A549 treated with Hydrocortisone at 1 μM for 4 hours (cell line): ENCODE results near the gene PLXDC1. TPM values are rescaled to one million over a fixed set of nuclear protein-coding genes. Genes with fewer than 3 reads are reported as not detected.

Source experiments
- total RNA-seq: library from RNA; stranded (reverse); fragments of 200-300 nt; extraction: Qiagen RNA extraction; gene quantifications from 5 replicates; pipeline ENCODE4 v1.2.3, GENCODE V29; 2022

The PLXDC1 gene
- total RNA-seq, result 0.02 to 0.33 TPM (median 0.14 TPM) in 5 replicates

GRCh38 chr17:39151150-39151942, at the start of gene PLXDC1:
Gene PLXDC1 (minus strand): TSS chr17:39151637. CDS start chr17:39151437, 200 bp downstream.

GRCh38 chr17:39200070-39200879, 48.8 kb upstream of the PLXDC1 start, which contains the start of gene RPL19:
Gene RPL19 (plus strand): TSS chr17:39200283. CDS start chr17:39200345, 62 bp downstream.

GRCh38 chr17:39197380-39198185, 46.1 kb upstream of the PLXDC1 start, which contains the start of gene CACNB1:
Gene CACNB1 (minus strand): TSS chr17:39197669. CDS start chr17:39197495, 174 bp downstream.

GRCh38 chr17:39165841-39166349, 14.5 kb upstream of the PLXDC1 start, which contains the start of gene ARL5C:
Gene ARL5C (minus strand): TSS chr17:39166161. CDS start chr17:39165760, 401 bp downstream.

Other genes starting within 250 kb of the PLXDC1 start
- gene FBXO47, start 184.2 kb downstream of the PLXDC1 start, total RNA-seq, result not detected in 5 replicates
- gene ARL5C, start 14.5 kb upstream of the PLXDC1 start, total RNA-seq, result not detected in 5 replicates
- 4.8 to 6.3 TPM (median 5.3 TPM) in 5 replicates for gene CACNB1, start 46.0 kb upstream of the PLXDC1 start, total RNA-seq
- 3,879 to 4,178 TPM (median 3,969 TPM) in 5 replicates for gene RPL19, start 48.6 kb upstream of the PLXDC1 start, total RNA-seq
- gene STAC2, start 74.3 kb upstream of the PLXDC1 start, total RNA-seq, result 3.5 to 4.8 TPM (median 4.0 TPM) in 5 replicates
- 6.2 to 8.3 TPM (median 7.3 TPM) in 5 replicates for gene FBXL20, start 250.0 kb upstream of the PLXDC1 start, total RNA-seq